DOHH2 (cell line): Measurements from ENCODE around the gene GSG1.

Source experiments
- H3F3A ChIP-seq: fragments of 200-600 bp; sonication (generic), shearing (Covaris generic); 2 replicates; pipeline ENCODE4 v1.6.0; 2016; ENCODE audit warnings: antibody characterized with exemption, mild to moderate bottlenecking; ENCODE audit not compliant: control insufficient read depth, insufficient read depth
- H3K27ac ChIP-seq: fragments of 200-600 bp; sonication (generic); 2 replicates; pipeline ENCODE4 v1.5.1; 2014; ENCODE audit warnings: low read depth, mild to moderate bottlenecking, low read length, moderate library complexity
- H3K27me3 ChIP-seq: fragments of 200-600 bp; sonication (generic); 2 replicates; pipeline ENCODE4 v1.6.1; 2014; ENCODE audit warnings: mild to moderate bottlenecking, low read length, mixed read lengths; ENCODE audit not compliant: control insufficient read depth
- H3K36me3 ChIP-seq: fragments of 200-600 bp; sonication (generic); 2 replicates; pipeline ENCODE4 v1.6.1; 2014; ENCODE audit warnings: mild to moderate bottlenecking, low read length, moderate library complexity, mixed read lengths; ENCODE audit not compliant: control insufficient read depth
- H3K4me1 ChIP-seq: fragments of 200-600 bp; sonication (generic); 2 replicates; pipeline ENCODE4 v1.6.1; 2014; ENCODE audit warnings: mild to moderate bottlenecking, low read length, mixed read lengths; ENCODE audit not compliant: control insufficient read depth
- H3K4me2 ChIP-seq: fragments of 200-600 bp; sonication (generic); 2 replicates; pipeline ENCODE4 v1.6.0; 2014; ENCODE audit warnings: mild to moderate bottlenecking, low read length, moderate library complexity
- H3K4me3 ChIP-seq: fragments of 200-600 bp; sonication (generic); 2 replicates; pipeline ENCODE4 v1.5.1; 2014; ENCODE audit warnings: mild to moderate bottlenecking, low read length, mixed read lengths
- H3K79me2 ChIP-seq: fragments of 200-600 bp; sonication (generic); 2 replicates; pipeline ENCODE4 v1.6.1; 2014; ENCODE audit warnings: mild to moderate bottlenecking, low read length, mixed read lengths; ENCODE audit not compliant: control insufficient read depth
- H3K9me2 ChIP-seq: fragments of 200-600 bp; sonication (generic); replicated peaks from 2 replicates; pipeline ENCODE4 v1.6.1; 2014; ENCODE audit warnings: mild to moderate bottlenecking, low read length, mixed read lengths; ENCODE audit not compliant: control insufficient read depth
- H3K9me3 ChIP-seq: fragments of 200-600 bp; sonication (generic); 2 replicates; pipeline ENCODE4 v1.6.1; 2014; ENCODE audit warnings: antibody characterized with exemption, low read length, mixed read lengths; ENCODE audit not compliant: control insufficient read depth, insufficient read depth
- H4K20me1 ChIP-seq: fragments of 200-600 bp; sonication (generic); 2 replicates; pipeline ENCODE4 v1.6.0; 2014; ENCODE audit warnings: low read depth, mild to moderate bottlenecking, antibody characterized with exemption, low read length, moderate library complexity; ENCODE audit not compliant: control insufficient read depth, insufficient read depth
- CTCF ChIP-seq: fragments of 200-600 bp; sonication (generic); IDR thresholded peaks from one replicate; pipeline ENCODE4 v1.5.1; 2014; ENCODE audit warnings: antibody characterized with exemption, mild to moderate bottlenecking, low read depth, low read length; ENCODE audit not compliant: poor library complexity, severe bottlenecking
- EZH2phosphoT487 ChIP-seq: fragments of 200-600 bp; sonication (generic); IDR thresholded peaks from 2 replicates; pipeline ENCODE4 v1.6.1; 2017; ENCODE audit warnings: borderline replicate concordance, mild to moderate bottlenecking, antibody characterized with exemption, low read length, moderate library complexity, mixed read lengths

Gene GSG1

GRCh38 chr12:13103391-13104033, at the start of gene GSG1:
Gene GSG1 (minus strand): TSS chr12:13103667. CDS start chr12:13103512, 155 bp downstream.
- Histone ChIP-seq H3K4me2 (peak within 1 kb of the TSS; percentile 25), H3K27ac (no peak within 1 kb of the TSS)

GRCh38 chr12:13153180-13153579, 49.7 kb upstream of the GSG1 start:
- Histone ChIP-seq H3K4me3 (no peak overlapping the region), H4K20me1 (no peaks in the 10 kb centered on the region), H3K27ac (no peak overlapping the region), H3K36me3 (no peaks in the 10 kb centered on the region), H3K27me3 (peaks cover 4% of the 10 kb centered on the region), H3K4me2 (no peak overlapping the region), H3K79me2 (no peaks in the 10 kb centered on the region), H3K4me1 (no peaks in the 10 kb centered on the region), H3F3A (no peaks in the 10 kb centered on the region), H3K9me2 (no peaks in the 10 kb centered on the region), H3K9me3 (no peaks in the 10 kb centered on the region)
- TF ChIP-seq EZH2phosphoT487 (no peak), CTCF (no peak)

More at GRCh38 chr12:13103391-13104033, at the start of gene GSG1:
- Histone ChIP-seq H3K9me3 (peaks cover 3% of the 10 kb centered on the region), H3K4me3 (no peak within 1 kb of the TSS), H3F3A (peaks cover 30% of the 10 kb centered on the region), H4K20me1 (no peaks in the 10 kb centered on the region), H3K4me1 (peaks cover 56% of the 10 kb centered on the region), H3K36me3 (no peaks in the 10 kb centered on the region), H3K27me3 (no peaks in the 10 kb centered on the region), H3K79me2 (no peaks in the 10 kb centered on the region), H3K9me2 (no peaks in the 10 kb centered on the region)
- TF ChIP-seq CTCF = no peak
- TF ChIP-seq EZH2phosphoT487 = no peak

GRCh38 chr12:13152756-13153155, 49.3 kb upstream of the GSG1 start:
- no peak overlapping the region for H3K4me2 ChIP-seq
- H3K9me3 ChIP-seq = no peaks in the 10 kb centered on the region
- no peaks in the 10 kb centered on the region for H3K9me2 ChIP-seq
- H3K4me1 ChIP-seq = no peaks in the 10 kb centered on the region
- no peaks in the 10 kb centered on the region for H3F3A ChIP-seq
- TF ChIP-seq EZH2phosphoT487 = no peak
- no peak for TF ChIP-seq CTCF
- H3K27ac ChIP-seq = no peak overlapping the region
- no peaks in the 10 kb centered on the region for H3K79me2 ChIP-seq
- H4K20me1 ChIP-seq = no peaks in the 10 kb centered on the region
- no peaks in the 10 kb centered on the region for H3K36me3 ChIP-seq
- peaks cover 4% of the 10 kb centered on the region for H3K27me3 ChIP-seq
- H3K4me3 ChIP-seq = no peak overlapping the region
